Loucy (cell line): Measurements from ENCODE around the gene CENPB.

ENCODE experiments used
- H2AFZ ChIP-seq: fragments of 200-600 bp; sonication (generic); 2 replicates; pipeline ENCODE4 v1.6.0; 2016; ENCODE audit warnings: antibody characterized with exemption, mild to moderate bottlenecking, low read length, moderate library complexity
- H3F3A ChIP-seq: fragments of 200-600 bp; 2 replicates; pipeline ENCODE4 v1.6.0; 2016; ENCODE audit warnings: antibody characterized with exemption, low read depth, mild to moderate bottlenecking
- H3K27me3 ChIP-seq: fragments of 200-600 bp; sonication (generic); 2 replicates; pipeline ENCODE4 v1.6.1; 2014; ENCODE audit warnings: low read length, mild to moderate bottlenecking; ENCODE audit not compliant: insufficient read depth, poor library complexity, severe bottlenecking
- H3K36me3 ChIP-seq: fragments of 200-600 bp; sonication (generic); 2 replicates; pipeline ENCODE4 v1.6.1; 2016; ENCODE audit warnings: low read length; ENCODE audit not compliant: insufficient read depth
- H3K4me1 ChIP-seq: fragments of 200-600 bp; sonication (generic); 2 replicates; pipeline ENCODE4 v1.5.1; 2014; ENCODE audit warnings: low read length, mild to moderate bottlenecking; ENCODE audit not compliant: insufficient read depth, poor library complexity, severe bottlenecking
- H3K4me2 ChIP-seq: fragments of 200-600 bp; sonication (generic); 2 replicates; pipeline ENCODE4 v1.6.0; 2014; ENCODE audit warnings: antibody characterized with exemption, low read length, low read depth, mild to moderate bottlenecking; ENCODE audit not compliant: poor library complexity, severe bottlenecking
- H3K4me3 ChIP-seq: fragments of 200-600 bp; sonication (generic); 2 replicates; pipeline ENCODE4 v1.5.1; 2014; ENCODE audit warnings: low read length, mild to moderate bottlenecking, mixed read lengths; ENCODE audit not compliant: poor library complexity, severe bottlenecking
- H3K79me2 ChIP-seq: fragments of 200-600 bp; sonication (generic); 2 replicates; pipeline ENCODE4 v1.6.1; 2014; ENCODE audit warnings: low read length; ENCODE audit not compliant: insufficient read depth
- H3K9ac ChIP-seq: fragments of 200-600 bp; sonication (generic); 2 replicates; pipeline ENCODE4 v1.6.0; 2014; ENCODE audit warnings: mild to moderate bottlenecking, low read depth, low read length, moderate library complexity; ENCODE audit not compliant: poor library complexity, severe bottlenecking
- H3K9me2 ChIP-seq: fragments of 200-600 bp; sonication (generic); replicated peaks from 2 replicates; pipeline ENCODE4 v1.6.1; 2016; ENCODE audit warnings: low read depth, low read length, mixed read lengths
- H3K9me3 ChIP-seq: fragments of 200-600 bp; sonication (generic); 2 replicates; pipeline ENCODE4 v1.6.1; 2014; ENCODE audit warnings: mild to moderate bottlenecking, antibody characterized with exemption, low read length, low read depth; ENCODE audit not compliant: insufficient read depth
- H4K20me1 ChIP-seq: fragments of 200-600 bp; sonication (generic); 2 replicates; pipeline ENCODE4 v1.6.0; 2014; ENCODE audit warnings: antibody characterized with exemption, low read length, mild to moderate bottlenecking; ENCODE audit not compliant: insufficient read depth, poor library complexity, severe bottlenecking
- CTCF ChIP-seq: fragments of 200-600 bp; sonication (generic); conservative IDR thresholded peaks from 2 replicates; pipeline ENCODE4 v1.5.1; 2014; ENCODE audit warnings: mild to moderate bottlenecking, antibody characterized with exemption, low read length
- EZH2phosphoT487 ChIP-seq: fragments of 200-600 bp; IDR thresholded peaks from 2 replicates; pipeline ENCODE4 v1.6.1; 2018; ENCODE audit warnings: antibody characterized with exemption, mild to moderate bottlenecking, moderate library complexity, borderline replicate concordance

The CENPB gene

GRCh38 chr20:3751675-3752385 lies 34.7 kb downstream of the CENPB start:
- Histone ChIP-seq H3K4me1 (no peaks in the 10 kb centered on the region), H3K9ac (no peak overlapping the region), H3F3A (no peaks in the 10 kb centered on the region), H3K9me3 (no peaks in the 10 kb centered on the region), H3K9me2 (no peaks in the 10 kb centered on the region), H3K79me2 (no peaks in the 10 kb centered on the region), H2AFZ (no peak overlapping the region), H3K27me3 (no peaks in the 10 kb centered on the region), H3K4me2 (no peak overlapping the region), H3K4me3 (no peak overlapping the region), H4K20me1 (no peaks in the 10 kb centered on the region), H3K36me3 (no peaks in the 10 kb centered on the region; the same call in 1 of the 2 replicates)
- TF ChIP-seq CTCF (no peak), EZH2phosphoT487 (no peak)

- Histone ChIP-seq H3F3A (no peaks in the 10 kb centered on the region), H3K4me1 (no peaks in the 10 kb centered on the region), H4K20me1 (no peaks in the 10 kb centered on the region), H3K9me3 (no peaks in the 10 kb centered on the region), H2AFZ (no peak overlapping the region), H3K79me2 (no peaks in the 10 kb centered on the region), H3K27me3 (no peaks in the 10 kb centered on the region), H3K4me2 (no peak overlapping the region), H3K9ac (no peak overlapping the region), H3K36me3 (no peaks in the 10 kb centered on the region; the same call in 1 of the 2 replicates), H3K9me2 (no peaks in the 10 kb centered on the region), H3K4me3 (no peak overlapping the region)
- TF ChIP-seq CTCF (no peak), EZH2phosphoT487 (no peak)
Observed at GRCh38 chr20:3751305-3751674, 35.2 kb downstream of the CENPB start.

GRCh38 chr20:3749689-3750531 lies 36.6 kb downstream of the CENPB start:
- TF ChIP-seq CTCF (no peak), EZH2phosphoT487 (no peak)
- H3K4me3 ChIP-seq, result no peak overlapping the region
- no peaks in the 10 kb centered on the region for H3K9me2 ChIP-seq
- H3K36me3 ChIP-seq, result no peaks in the 10 kb centered on the region; the same call in 1 of the 2 replicates
- no peaks in the 10 kb centered on the region for H3F3A ChIP-seq
- peaks cover 5% of the 10 kb centered on the region for H3K4me1 ChIP-seq
- no peaks in the 10 kb centered on the region for H3K27me3 ChIP-seq
- no peaks in the 10 kb centered on the region for H3K79me2 ChIP-seq
- H3K9me3 ChIP-seq, result no peaks in the 10 kb centered on the region
- H4K20me1 ChIP-seq, result no peaks in the 10 kb centered on the region
- no peak overlapping the region for H3K9ac ChIP-seq
- H3K4me2 ChIP-seq, result no peak overlapping the region
- H2AFZ ChIP-seq, result no peak overlapping the region
